ENCODE data around the gene NACC2.

DNA sequence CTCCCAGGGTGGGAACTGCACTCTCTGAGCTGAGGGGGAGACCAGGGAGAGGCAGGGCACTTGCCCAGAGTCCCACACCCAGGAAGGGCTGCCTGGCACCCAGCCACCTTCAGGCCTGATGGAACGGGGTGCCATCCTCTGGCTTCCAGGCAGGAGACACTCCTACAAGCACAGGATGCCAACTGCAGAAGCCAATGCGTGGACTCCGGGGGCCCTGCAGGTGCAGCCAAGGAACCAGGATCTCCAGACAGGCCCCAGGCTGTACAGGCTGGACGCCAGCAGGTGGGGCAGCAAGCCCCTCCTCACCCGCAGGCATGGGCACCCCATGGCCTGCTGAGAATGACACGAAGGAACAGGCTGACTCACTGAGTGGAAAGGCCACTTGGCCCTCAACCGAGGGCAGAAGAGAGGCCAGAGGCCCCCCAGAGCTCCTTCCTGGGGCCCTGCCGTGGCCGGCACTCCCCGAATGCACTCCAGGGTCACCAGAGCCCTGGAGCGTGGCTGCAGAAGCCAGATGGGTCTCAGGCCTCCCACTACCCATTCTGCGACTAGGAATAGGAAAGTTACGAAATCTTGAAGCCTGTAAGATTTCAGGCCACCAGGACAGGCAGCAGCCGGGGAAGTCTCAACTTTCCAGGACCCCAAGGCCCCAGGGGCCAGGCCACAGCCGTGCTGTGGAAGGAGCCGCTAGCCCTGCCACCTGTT, 15.7 kb downstream of the NACC2 start:
- TF ChIP-seq, protein P1, sequence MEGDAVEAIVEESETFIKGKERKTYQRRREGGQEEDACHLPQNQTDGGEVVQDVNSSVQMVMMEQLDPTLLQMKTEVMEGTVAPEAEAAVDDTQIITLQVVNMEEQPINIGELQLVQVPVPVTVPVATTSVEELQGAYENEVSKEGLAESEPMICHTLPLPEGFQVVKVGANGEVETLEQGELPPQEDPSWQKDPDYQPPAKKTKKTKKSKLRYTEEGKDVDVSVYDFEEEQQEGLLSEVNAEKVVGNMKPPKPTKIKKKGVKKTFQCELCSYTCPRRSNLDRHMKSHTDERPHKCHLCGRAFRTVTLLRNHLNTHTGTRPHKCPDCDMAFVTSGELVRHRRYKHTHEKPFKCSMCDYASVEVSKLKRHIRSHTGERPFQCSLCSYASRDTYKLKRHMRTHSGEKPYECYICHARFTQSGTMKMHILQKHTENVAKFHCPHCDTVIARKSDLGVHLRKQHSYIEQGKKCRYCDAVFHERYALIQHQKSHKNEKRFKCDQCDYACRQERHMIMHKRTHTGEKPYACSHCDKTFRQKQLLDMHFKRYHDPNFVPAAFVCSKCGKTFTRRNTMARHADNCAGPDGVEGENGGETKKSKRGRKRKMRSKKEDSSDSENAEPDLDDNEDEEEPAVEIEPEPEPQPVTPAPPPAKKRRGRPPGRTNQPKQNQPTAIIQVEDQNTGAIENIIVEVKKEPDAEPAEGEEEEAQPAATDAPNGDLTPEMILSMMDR (IDR thresholded peaks at IDR 0.05; ENCODE audit: extremely low read depth in 1 of 2, insufficient read depth in 1 of 2, low read depth in 1 of 2, low read length in 2 of 2): no peak
- TF ChIP-seq EZH2 (IDR thresholded peaks at IDR 0.05; ENCODE audit: borderline replicate concordance, low read depth, low read length, severe bottlenecking) (no peak), POLR2A (IDR thresholded peaks at IDR 0.05; ENCODE audit: low read depth, low read length) (no peak), JUN (IDR thresholded peaks at IDR 0.05; ENCODE audit: borderline replicate concordance, insufficient read depth, insufficient read length, low read depth) (no peak)
